T47D (cell line): ENCODE results near the gene RTL9.

Experiments used
- DNase-seq, 2 experiments: peaks; one replicate each; pipeline versions ENCODE4 v3.0.0 to v3.0.0-alpha.2; 2011 to 2012; ENCODE audit warnings: low read depth in 1 of 2, low spot score in 1 of 2
- JUND ChIP-seq: IDR thresholded peaks from 2 replicates; pipeline ENCODE4 v1.6.1; 2012; ENCODE audit warnings: low read depth
- in situ Hi-C: cut with HindIII; loops from 2 replicates; pipeline ENCODE4 v1.10.0; 2016; ENCODE audit warnings: low sequenced_read_pairs, low pct_unique_long_range_greater_than_20kb

RTL9 gene

DNA sequence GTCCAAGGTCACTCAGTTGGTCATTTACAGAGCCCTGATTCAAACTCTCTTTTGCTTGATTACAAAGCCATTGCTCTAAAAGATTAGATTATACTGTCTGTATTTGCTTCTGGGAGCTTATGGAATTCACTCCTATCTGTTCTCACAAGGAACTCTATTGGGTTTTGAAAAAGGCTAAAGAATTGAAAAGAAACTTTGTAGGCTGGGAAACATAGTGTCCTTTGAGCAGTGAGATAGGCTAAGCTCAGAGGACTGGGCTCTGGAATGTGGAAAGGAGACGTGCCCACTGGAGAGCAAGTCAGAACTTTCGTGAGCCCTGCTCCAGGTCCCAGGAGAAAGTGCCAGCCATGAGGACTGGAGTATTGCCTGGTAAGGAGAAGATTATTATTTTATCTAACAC lies at the start of gene RTL9:
Gene RTL9, plus strand, starts transcription at position 301 of the 400 bp plus-strand sequence. CDS start 91,770 bp downstream, outside the sequence.
- in situ Hi-C loops = no loop called here
- no peak for DNase-seq
- no peak for TF ChIP-seq JUND

DNA sequence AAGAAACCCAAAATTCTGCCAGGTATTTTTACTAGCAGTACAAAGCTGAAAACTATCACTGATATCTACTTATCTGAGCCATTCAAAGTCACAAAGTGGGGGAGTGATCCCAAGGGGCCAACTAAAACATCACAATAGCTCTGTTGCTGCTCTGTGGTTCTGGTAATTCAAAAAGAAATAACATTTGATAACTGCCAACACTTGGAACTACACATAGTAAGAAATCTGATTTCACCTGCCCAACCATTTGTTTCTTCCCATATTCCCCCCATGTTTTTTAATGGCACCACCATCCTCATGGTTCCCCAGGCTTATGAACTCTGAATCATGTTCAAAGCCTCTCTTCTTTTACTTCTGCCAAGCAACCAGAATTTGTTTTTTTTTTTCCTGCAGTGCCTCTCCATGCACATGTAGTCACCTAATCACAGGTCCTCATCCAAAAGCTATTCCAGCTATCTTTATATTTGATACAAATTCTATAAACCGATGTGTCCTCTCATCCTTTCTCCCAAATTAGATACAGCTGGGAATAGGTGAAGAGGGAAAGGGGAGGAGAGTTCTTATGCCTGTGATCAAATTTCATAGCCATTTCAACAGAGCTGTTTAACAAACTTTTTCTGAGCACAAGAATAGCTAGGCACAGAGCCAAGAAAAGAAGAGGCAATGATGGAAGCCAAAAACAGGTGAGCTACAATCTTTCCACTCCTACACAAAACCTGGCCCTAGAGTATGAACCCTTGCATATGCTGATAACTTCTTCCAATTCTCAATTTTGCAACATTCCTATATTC lies 48.5 kb upstream of the RTL9 start:
- in situ Hi-C loops = no loop called here
- no peak for DNase-seq
- no peak for TF ChIP-seq JUND

DNA sequence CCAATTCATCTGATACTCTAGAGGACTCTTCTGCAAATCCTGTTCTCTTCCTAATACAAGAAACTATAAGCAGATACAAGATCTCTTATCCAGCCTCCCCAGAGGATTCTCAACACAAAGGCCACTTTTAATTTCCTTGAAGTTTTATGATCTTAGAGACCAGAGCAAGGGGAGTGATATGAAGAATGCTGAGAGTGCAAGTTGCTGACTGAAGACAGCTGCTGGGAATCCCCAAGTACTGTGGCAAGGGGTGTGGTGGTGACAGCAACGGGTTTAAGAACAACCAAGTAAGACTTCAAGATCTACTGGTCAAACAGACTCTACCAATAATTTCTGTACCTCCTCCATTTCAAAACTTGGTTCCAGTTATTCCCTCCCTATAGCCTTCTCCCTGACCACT lies 47.8 kb upstream of the RTL9 start:
- no peak for DNase-seq
- TF ChIP-seq JUND = no peak
- in situ Hi-C loops = no loop called here

DNA sequence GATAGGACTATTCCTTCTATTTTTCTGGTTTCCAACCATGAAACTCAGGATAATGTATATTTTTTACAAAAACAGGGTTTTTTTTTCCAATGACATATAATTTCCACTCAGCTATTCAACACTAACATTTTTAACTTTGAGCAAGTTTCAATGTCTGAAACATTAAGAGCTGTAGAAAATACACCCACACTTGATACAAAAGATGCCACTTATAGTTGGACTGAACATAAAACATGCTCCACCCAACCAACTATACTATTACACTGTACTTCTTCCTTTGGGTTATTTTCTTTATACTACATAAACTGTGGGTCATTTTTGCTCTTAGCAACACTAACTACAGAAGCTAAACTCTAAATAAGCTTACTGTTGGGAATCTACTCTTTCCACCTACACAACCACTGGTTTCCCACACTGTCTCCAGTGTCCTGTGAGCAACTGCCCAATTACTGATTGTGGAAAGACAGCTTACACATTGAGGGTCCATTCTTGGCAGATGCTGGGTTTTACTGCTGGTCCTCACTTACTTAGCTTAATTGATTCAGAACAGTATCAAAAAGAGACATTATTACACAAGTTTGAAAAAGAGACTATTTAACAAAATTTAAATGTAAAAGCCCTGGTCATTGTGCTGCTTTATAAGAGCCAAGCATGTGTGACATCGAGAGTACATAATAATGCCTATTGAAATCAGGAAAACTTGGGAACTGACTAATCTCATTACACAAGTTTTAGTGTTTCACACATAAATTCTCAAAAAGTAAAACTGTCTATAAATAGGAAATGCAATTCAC lies 47.0 kb upstream of the RTL9 start:
- TF ChIP-seq JUND = no peak
- no peak for DNase-seq
- in situ Hi-C loops = no loop called here

DNA sequence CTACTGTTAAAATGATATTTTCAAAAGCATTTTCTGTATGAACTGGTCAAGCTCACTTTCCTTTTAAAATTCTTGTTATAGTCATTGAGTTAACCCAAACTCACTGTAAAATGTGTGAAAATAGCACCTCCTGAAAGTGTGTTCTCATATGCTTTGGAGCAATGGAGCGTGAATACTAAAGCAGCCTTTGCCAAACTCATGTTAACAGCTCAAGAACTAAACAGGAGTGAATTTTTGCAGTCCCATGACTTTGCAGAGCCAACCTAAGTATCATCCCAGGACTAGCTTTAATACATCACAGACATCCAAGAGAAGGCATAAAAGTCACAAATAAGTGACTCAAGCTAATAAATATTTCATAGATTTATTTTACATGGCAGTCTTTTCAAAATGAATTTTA lies 43.1 kb upstream of the RTL9 start:
- no peak for DNase-seq
- TF ChIP-seq JUND = no peak
- in situ Hi-C loops = no loop called here

DNA sequence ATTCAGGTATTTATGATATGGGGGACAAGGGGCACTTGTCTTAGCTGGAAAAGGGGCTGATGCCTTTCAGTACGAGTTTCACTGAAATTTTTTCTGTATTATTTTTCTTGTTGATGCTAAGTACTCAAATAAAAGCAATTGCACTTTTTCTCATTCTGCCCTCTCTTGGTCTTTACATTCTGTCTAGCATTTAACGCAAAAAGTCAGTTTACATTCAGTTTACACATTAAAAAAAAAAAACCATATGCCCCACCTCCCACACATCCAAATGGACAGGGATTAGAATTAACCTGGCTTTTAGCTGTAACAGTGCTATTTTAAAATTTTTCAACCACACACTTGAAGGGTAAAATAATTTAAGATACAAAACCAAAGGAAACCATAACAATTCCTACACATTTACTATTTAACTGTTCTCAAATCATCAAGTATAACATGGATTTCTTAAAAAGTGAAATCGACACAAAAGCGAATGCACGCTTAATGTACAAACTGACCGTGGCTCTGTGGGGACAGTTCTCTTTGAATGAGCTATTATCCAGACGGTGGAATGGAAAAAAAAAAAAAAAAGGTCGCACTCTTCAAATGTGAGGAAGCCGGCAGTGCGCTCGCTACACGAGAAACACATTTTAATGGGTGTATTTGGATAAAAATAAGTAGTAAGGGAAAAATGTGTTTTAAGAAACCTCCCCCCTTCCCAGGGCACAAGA lies 42.1 kb upstream of the RTL9 start:
- in situ Hi-C loops = no loop called here
- no peak for DNase-seq

DNA sequence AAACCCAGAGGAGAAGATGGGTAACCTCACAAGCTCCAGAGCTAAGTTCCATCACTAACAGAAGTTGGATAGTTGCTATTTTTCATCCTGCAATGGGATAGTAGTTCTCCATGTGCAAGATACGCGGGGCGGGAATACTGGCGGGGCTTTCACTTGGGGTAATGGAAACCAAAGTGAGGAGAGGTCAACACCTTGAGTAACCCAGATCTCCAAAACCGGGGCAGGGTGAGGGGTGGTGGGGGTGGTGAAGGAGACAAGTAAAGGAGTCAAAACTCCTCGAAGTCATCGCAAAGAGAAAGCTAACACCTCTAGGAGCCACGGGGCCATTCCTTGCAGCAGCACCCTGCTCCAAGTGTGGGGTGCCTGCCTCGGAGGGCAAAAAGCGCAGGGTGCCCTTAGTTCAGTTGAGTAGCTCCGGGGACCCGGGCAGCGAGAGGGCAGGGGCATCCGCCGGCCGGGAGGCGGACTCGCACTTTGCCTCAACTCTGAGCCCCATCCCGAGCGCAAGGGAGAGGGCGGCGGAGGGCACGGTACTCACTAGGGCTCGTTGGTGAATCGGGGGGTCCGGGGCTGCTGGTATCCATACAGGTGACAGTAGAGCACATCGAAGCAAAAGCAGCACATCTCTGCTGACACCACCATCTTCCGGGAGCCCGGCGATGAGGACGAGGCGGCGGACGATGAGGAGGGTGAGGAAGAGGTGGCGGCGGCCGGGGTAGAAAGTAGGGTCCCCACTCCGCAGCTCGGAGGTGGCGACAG lies 41.4 kb upstream of the RTL9 start:
- no peak for TF ChIP-seq JUND
- peak in 1 of 2 experiments; percentile 1 for DNase-seq
- in situ Hi-C loops = no loop called here

More for the DNA sequence above, 42.1 kb upstream of the RTL9 start:
- no peak for TF ChIP-seq JUND

DNA sequence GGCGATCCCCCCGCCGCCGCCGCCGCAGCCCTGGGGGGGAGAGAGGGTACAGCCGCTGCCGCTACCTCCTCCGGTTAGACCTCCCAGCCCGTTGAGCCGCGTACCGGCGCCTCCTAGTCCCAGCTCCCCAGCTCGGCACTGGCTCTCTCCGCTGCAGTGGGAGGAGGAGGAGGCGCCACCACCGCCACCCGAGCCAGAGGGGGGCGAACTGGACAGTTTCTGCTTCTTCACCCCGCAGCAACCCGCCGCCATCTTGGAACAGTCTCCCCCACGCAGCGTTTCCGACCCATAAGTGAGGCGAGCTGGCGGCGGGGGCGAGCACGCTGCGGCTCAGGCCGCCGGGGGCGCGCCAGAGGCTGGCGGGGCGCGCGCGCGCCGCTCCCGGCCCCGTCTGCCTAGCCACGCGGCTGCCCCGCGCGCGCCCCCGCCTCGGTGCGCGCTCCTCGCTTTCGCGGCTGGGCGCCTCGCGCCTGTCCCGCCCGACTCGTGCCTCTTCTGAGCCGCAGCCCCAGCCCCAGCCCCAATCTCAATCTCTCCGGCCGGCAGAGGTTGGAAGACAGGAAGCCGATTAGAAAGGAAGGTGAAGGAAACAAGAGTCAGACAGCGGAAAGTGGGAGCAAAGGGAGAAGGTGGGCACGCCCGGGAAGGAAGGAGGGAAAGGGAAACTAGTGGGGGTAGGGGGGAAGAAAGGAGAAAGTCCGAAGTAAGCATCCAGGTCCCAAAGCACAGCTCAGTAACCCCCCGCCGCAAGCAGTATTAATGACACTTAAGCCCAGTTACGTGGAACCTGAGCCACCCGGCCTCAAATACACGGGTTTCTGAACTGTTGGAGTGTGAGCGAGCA lies 40.6 kb upstream of the RTL9 start, which contains the start of gene AMMECR1:
Gene AMMECR1, minus strand, starts transcription at position 266 of the 844 bp plus-strand sequence. Its CDS starts 14 bp downstream, at position 252.
- in situ Hi-C loops = no loop called here
- TF ChIP-seq JUND = no peak
- peak; percentile 45 to 76 for DNase-seq

DNA sequence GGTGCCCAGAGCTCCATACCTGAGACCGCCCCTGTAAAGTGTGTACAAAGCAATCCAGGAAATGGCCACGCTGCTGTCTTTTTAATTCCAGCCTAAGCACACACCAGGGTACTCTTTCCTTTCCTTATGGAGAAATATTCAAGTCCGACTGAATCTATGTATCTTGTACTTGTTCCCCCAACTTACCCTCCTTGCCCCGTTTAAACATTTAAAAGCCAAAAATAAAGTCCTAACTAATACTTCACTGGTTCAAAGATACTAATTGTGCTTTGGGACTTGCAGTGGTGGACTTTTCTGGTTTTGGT lies 40.0 kb upstream of the RTL9 start:
- in situ Hi-C loops = no loop called here
- DNase-seq = peak; percentile 1 to 35

DNA sequence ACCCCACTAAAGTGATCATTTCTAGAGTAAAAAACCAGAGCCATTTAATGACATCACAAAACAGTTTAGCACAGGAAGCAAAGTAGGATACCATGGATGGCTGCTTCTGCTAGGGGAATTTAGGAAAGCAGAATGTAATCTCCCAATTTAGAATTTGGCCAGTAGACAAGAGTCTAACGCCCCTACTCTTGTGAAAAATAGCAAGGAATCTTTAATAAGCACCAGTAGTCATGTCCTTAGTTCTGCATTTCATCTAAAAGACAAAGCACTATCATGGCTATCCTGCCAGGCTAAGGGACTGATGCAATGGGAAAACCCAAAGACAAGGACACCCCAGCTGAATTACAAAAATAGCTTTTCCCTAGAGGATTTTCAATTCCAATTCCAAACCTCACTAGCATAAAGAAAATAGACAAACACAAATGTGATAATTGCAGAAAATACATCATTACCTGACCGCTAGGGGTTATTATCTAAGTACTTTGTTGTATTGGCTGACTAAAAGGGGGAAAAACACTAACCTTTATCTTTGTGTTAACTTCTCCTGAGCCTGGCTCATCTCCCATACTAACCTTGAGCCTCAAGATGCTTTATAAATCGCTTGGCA lies 38.2 kb upstream of the RTL9 start:
- TF ChIP-seq JUND = no peak
- DNase-seq = no peak
- in situ Hi-C loops = no loop called here

More for the DNA sequence above, 40.0 kb upstream of the RTL9 start:
- TF ChIP-seq JUND = no peak

DNA sequence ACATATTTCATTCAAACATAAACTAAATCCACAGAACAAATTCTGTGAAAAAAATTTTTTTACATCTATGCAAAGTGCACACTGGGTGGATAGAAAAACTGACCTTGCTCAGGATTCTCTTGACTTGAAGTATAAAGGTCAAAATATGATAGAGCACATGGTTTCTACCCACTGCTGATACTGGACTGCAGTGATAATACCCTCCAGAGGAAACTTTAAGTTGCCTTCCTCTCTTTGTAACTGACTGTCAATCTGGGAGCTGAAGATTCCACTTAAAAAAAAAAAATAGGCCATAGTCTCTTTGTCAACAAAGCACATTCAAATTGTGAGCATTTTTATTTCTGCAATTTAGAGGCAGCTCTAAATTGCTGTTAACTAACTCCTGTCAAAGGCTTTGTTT lies 37.6 kb upstream of the RTL9 start:
- no peak for DNase-seq
- in situ Hi-C loops = no loop called here
- TF ChIP-seq JUND = no peak
